GM18508 (cell line): ENCODE results near the gene PARS2.
A peak's percentile ranks its signal among the peaks of the same experiment; 100 is the strongest.

ENCODE experiments used
- ATAC-seq: cut with Tn5 transposase; IDR thresholded peaks from one replicate; pipeline ENCODE4 v1.9.1; 2021; ENCODE audit warnings: moderate number of reproducible peaks; ENCODE audit not compliant: insufficient read depth, unreplicated experiment

PARS2 gene

GRCh38 chr1:54764133-54764921 is at the start of gene PARS2:
PARS2 (minus strand) TSS chr1:54764523; CDS start chr1:54759161, 5,362 bp downstream.
- ATAC-seq: peak; percentile 93

DNA sequence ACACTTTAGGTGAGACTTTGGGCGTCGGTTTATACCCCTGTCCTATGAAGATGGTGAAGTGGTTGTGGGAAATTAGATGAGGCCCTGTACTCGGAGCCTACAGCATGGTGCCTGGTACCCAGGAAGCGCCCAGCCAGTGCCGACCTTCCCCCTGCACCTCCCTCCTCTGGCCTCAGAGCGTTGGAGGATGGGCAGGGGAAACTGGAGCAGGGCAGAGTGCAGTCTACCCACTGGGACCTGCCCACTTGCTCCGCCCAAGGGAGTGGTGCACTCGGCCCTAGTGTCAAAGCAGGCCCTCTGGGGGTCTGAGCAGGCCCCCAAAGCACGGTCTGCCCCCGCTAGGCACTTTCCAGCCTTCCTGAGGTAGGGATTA is 49.8 kb upstream of the PARS2 start:
- ATAC-seq: no peak

DNA sequence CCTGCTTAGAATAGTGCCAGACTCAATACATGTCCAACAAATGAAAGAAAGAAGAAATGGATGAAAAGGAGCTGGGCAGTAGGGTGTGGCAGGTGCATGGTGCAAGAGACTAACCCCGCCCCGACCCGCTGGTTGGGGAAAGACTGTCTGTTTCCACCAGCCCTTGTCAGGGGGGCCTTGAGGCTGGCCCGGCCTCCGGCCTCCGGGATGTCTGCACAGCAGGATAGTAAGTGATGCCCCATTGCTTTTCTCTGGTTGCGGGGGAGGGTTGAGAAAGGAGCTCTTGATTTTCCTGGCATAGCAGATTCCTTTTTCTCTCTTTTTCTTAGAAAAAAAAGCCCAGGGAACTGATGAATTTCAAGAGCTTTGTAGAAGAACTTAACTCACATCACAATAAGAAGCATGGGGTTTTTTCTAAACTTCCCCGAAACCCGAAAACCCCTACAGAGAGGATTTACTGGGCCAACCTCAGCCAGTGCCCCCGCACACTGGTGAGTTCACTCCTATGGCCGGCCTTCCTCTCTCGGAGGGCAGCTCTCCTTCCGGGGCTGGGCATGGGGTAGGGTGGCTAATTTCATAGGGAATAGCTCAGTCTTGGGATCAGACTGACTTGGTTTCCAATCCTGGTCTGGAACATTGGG is 49.3 kb upstream of the PARS2 start:
- ATAC-seq: no peak

DNA sequence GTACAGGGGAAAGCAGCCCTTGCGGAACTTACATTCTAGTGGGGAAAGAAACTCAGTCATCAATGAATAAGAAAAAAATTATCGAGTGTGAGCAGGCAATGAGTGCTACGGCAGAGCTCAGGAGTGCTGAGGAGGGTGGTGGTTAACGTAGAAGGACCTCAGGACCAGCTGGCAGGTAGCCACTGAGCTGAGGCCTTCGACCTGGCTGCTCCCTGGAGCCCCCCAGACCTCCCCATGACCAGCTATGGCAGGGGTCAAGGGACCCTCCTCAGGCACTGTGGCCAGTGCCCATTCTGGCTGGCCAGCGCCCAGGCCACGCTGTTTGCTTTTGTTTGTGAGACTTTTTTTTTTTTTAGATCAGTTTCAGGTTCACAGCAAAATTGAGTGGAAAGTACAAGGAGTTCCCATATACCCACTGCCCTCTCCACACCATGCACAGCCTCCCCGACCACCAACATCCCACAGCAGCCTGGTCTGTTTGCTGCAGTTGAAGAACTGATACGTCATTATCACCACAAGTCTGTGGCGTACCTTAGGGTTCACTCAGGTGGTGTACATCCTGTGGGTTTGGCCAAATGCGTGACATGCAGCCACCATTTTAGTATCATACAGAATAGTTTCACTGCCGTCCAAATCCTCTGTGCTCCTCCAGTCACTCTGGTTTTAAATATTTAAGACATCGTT is 48.6 kb upstream of the PARS2 start:
- no peak for ATAC-seq

- ATAC-seq: no peak
Measured at GRCh38 chr1:54811739-54812655, 47.7 kb upstream of the PARS2 start.

DNA sequence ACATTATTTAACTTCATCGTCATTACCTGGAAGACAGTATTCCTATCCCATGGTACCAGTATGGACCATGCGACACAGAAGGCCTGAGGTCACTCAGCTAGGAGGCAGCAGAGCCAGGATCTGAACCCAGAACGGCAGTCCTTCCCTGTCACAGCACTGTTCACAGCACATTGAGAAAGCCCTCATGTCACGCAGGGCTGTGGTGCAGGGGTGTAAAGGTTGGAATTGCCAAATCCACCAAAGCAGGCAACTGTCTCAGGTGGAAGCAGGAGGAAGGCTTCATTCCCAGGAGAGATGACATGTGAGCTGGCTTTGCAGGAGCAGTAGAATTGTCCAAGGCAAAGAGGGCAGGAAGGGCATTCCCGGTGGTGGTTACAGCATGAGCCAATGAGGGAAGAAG is 46.7 kb upstream of the PARS2 start:
- no peak for ATAC-seq

- no peak for ATAC-seq
Measured at GRCh38 chr1:54810153-54810942, 46.0 kb upstream of the PARS2 start.

GRCh38 chr1:54809496-54810074 is 45.3 kb upstream of the PARS2 start:
- ATAC-seq: no peak

DNA sequence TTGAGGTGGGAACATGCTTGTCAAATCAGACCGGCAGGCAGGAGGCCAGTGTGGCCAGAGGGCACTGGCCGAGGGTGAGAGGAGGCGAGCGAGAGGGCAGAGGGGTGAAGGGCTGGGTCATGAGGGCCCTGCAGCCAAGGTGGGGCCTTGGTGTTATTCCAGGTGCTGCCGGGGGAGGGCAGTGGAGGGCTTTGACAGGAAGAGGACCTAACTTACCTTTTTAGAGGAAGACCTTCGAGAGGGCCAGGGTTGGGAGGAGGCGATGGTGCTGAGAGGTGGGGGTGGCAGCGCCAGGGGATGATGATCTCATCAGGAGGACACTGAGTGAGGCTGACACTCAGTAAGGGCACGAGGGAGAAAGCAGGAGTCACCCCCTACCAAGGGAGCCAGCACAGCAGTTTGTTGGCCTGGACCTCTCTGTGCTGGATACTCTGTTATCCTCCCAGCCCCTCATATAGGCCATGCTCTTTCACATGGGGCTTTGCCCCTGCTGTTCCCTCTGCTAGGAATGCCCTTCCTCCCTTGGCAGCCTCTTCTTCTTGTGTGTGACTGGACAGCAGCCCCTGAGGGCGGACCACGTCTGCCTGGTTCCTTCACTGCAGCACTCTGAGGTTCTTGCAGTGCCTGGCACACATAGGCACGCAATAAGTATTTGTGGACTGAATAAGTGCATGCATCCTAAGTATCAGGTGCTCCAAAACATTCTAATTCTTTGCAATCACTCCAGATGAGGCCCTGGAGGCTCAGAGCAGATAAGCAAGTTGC is 44.3 kb upstream of the PARS2 start:
- ATAC-seq: no peak

DNA sequence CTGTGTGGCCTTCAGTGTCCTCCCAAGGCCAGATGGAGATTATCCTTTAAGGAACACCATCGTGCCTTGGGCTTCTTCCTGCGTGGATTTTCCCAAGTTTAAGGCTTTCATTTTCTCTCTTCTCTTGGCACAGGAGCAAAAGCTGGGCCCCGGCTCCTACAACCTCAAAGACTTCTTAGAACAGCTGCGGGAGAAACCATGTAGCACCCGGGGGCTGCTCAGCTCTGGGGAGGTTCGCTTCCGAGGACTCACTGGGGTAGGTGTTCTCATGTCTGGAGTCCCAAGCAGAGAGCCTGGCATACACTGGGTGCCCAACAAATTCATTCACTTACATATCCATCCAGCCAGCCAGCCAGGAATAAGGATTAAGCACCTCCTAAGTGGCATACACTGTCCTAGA is 43.4 kb upstream of the PARS2 start:
- no peak for ATAC-seq

DNA sequence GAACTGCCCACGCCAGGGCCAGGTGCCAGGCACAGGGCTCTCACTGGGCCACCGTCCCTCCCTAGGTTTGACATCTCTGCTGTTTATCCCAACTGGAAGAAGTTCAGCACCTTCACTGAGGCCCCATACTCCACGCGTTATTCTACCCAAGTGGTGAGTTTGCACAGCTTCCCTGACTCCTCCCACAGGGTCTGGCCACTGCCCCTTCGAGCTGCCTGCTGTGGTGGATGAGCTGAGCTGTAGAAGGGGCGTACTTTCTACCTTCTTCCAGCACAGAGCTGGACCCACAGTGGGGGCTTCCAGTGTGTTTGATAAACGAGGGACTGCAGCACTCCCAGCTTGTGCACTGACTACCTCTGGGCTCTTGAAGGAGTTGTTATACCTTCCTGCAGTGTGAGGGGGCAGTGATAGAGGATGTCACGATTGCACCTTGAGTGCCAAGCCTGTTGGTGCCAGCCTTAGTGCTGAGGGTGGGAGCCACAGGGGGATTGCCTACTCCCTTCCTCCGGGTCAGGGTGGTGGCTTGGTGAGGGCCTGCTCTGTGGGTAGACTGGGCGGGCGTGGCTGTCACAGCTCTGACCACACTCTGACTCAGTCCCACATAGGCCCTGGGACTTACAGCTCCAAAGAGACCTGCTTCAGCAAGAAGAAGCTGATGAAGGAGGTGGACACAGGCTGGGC is 42.7 kb upstream of the PARS2 start:
- ATAC-seq: no peak

- no peak for ATAC-seq
Measured at GRCh38 chr1:54805981-54806381, 41.7 kb upstream of the PARS2 start.

DNA sequence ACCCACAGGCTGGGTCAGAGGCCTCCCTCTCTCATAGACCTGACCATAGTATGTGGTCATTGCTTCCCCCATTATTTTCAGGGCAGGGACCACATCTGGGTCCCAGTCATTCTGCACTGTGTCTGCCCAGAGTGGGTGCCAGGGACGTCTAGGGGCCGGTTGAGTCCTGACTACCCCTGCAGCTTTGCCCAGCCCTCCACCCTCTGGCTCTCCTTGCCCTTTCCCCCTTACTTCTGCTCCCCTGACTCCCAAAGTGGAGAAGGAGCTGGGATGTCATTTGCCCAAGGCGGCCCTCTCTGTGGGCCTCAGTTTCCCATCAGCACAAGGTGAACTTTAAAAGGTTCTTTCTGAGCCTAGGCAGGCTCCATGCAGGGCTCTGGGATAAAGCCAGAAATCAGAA is 41.1 kb upstream of the PARS2 start:
- ATAC-seq: no peak

GRCh38 chr1:54804471-54805132 is 40.3 kb upstream of the PARS2 start:
- no peak for ATAC-seq

GRCh38 chr1:54803761-54804470 is 39.6 kb upstream of the PARS2 start:
- no peak for ATAC-seq

DNA sequence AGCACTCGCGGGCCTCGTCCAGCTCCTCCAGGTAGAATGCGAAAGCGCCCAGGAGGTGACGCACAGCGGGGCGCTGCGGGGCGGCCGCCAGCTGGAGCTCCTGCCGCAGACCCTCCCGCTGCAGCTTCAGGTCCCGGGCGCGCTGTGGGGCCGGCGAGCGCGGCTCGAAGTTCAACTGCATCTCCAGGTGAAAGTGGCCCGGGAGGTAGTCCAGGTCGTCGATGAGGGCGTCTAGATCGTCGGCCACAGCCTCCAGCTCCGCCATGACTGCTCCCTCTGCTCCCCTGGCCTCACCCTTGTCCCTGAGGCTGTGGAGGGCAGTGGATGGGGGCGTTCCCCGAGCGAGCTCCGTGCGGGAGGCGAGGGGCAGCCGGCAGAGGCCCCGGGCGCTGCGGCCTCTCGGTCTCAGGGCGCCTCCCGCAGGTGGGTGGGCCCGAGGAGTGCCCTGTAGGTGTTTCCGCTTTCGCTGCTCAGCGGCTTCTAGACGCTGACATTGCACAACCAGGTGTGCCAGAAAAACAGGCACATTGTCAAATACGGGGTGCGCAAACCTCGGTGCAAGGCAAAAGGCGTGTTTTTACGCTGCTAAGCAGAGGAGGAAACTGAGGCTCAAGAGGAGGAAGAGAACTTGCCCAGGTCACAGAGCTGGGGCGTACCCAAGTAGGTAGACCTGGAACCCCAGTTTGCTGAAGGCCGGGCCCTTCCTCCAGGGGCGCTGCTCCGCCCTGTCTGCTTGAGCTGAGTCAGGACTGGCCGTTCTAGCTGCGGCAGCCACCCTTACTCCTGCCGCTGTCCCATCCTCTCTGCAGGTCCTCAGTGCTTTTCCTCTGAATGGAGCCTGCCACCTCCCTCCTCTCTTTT is 36.8 kb upstream of the PARS2 start, which contains the start of gene TTC22:
TSS of gene TTC22 (minus strand) at position 425 of the 861 bp plus-strand sequence. CDS start at position 265, 160 bp downstream.
- ATAC-seq: peak; percentile 45
